GM18907 (cell line): ENCODE measurements around the gene MRPS26.
"Not testable (repeated sequence)": the region's sequence is repeated elsewhere in the genome, so short reads cannot be mapped to it uniquely, and the experiment has no call there.

Experiments
- ATAC-seq: cut with Tn5 transposase; IDR thresholded peaks from one replicate; pipeline ENCODE4 v1.9.1; 2021; ENCODE audit warnings: mild to moderate bottlenecking, moderate library complexity; ENCODE audit not compliant: unreplicated experiment

The MRPS26 gene

DNA sequence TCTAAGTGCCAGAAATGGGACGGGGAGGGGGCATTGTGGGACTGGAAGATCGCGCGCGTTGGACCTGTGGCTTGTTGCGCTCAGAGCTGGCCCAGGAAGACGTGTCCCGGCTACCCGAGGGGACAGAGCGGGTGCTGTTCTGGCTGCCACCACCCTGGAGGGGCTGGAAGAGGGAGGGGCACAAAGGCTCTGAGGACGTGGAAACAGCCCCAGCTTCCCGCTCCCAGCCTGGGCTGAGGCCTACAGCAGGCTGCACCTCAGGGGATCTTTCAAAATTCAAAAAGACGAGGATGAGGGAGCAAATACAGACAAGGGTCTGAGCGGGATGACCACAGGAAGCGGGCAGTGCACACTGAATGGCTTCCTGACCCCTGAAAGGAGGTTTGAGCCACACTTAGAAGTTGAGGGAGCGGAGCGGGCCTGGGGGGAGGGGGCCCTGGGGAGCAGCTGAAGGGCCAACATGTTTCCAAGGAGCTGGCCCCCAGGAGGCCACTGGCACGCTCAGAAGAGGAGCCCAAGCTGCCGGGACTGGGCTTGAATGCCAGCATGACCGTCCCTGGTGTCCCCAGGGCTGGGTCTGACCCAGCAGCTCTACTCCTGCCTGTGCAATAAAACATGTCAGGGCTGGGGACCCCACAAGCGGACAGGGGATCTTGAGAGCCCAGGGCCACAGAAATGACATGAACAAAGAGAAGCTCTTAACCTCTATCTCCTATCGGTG lies 26.8 kb downstream of the MRPS26 start:
- no peak for ATAC-seq

DNA sequence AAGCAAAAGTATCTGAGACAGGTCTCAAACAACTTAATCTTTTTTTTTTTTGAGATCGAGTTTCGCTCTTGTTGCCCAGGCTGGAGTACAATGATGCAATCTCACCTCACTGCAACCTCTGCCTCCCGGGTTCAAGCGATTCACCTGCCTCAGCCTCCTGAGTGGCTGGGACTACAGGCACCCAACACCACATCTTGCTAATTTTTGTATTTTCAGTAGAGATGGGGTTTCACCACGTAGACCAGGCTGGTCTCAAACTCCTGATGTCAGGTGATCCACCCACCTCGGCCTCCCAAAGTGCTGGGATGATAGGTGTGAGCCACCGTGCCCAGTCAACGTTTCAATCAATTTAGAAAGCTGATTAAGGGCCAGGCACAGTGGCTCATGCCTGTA lies 27.4 kb downstream of the MRPS26 start:
- ATAC-seq = not testable (repeated sequence)

DNA sequence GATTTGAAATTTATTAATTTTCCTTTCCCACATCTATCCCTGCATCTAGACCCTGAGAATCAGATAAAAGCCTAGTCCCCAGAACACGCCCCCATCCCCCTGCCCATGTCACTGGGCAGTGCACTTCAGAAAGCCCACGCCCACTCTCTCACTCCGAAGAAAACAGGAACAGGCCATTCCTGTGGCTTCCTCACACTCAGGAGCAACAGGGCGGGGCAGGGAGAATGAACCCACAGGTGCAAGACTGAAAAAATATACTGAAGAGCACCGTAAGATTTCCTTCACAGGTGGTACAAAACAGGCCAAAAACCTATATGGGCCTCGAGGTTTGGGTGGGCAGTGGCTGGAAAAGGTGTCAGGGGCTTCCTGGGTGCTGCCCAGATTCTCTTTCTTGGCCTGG lies 29.0 kb downstream of the MRPS26 start:
- ATAC-seq = no peak

- not testable (repeated sequence) for ATAC-seq
Observed at GRCh38 chr20:3075315-3075714, 29.5 kb downstream of the MRPS26 start.

DNA sequence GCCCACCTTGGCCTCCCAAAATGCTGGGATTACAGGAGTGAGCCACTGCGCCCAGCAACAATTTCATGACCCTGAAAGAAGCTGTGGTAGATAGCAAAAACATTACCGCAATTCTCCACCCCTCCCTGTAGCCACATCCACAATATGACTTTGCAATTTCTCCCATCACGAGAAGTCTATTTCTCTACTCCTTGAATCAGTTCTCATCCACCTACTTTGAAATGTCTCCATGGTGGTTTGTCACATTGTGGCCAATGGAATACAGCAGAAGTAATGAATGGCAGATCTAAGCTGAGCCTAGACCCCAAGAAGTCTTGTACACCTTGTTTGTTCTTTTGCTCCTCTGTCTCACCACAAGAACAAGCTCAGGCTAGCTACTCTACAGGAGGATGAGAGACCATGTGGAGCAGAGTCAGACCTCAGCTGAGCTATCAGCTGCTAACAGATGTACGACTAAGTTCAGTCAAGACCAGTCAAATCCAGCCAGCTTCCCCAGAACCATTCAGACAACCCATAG lies 31.8 kb downstream of the MRPS26 start:
- ATAC-seq = no peak

DNA sequence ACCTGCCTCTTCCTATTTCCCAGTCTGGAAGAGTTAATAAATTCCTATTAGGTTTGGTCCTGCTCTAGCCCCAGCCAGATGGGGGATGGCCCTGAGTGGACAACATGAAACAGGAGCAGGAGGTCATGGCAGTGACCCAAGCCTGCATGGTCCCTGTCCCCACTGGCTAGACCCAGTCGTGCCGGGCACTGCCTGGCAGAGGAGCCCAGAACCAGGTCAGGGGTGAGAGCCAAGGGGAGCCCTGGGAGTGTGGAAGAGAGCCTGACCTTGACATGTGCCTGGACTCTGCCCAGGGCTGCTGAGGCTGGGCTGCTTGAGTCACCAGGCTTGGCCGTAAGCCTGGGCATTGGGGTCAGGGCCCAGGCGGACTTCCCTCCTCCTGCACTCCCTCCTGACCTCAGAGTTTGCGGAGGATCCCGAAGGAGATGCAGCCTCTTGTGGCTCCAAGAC lies 35.1 kb downstream of the MRPS26 start:
- ATAC-seq = no peak

GRCh38 chr20:3081641-3082040 lies 35.8 kb downstream of the MRPS26 start:
- ATAC-seq = no peak

- ATAC-seq = no peak
Observed at GRCh38 chr20:3082306-3082951, 36.6 kb downstream of the MRPS26 start.

- ATAC-seq = no peak
Observed at GRCh38 chr20:3082955-3083952, 37.4 kb downstream of the MRPS26 start.

DNA sequence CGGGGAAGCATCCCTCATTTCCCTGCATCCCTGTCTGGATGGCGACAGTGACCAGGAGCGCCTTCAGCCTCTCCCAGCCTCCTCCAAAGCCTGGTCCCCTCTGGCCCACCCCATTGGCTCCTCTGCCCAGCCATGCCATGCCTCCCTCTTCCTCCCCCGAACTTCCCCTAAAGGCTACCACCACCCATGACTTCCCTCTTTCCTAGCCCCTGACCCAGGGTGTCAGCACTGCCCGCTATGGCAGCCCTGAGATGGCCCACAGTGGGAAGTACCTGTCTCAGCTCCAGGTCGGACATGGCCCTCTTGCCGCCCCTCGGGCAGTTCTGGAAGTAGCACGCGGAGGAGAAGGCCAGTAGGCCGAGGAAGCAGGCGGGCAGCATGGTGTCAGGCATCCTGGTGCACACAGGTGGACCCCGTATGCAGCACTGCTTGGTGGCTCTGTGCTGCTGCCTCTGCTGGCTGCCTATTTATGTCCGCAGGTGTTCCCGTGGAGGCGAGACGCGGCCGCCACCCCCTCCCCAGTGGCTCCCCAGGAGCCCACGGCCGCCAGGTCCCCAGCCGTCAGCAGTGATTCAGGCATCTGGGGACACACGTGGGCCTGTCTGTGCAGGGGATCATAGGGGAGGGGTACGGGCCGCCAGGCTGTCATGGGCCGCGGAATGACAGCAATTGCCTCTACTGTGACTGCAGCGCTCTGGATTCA lies 38.6 kb downstream of the MRPS26 start, which contains the start of gene AVP:
TSS of gene AVP (minus strand) at position 442 of the 703 bp plus-strand sequence. CDS start at position 392, 50 bp downstream.
- no peak for ATAC-seq

DNA sequence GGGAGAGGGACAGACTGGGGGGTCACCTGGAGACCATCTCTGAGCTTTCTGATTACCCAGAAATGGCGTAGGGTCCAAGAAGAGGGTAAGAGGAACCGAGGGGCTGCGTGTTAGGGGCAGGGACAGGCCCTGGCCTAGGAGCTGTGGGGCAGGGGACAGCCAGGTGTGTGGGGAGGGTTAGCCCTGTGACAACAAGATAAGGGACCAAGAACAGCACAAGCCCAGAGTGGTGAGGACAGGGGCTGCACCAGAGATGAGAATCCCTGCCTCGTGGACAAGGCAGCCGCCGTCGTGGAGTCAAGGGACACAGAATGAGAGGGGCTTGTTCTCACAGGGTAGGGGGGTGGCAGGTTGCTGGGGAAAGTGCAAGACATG lies 39.1 kb downstream of the MRPS26 start:
- no peak for ATAC-seq

DNA sequence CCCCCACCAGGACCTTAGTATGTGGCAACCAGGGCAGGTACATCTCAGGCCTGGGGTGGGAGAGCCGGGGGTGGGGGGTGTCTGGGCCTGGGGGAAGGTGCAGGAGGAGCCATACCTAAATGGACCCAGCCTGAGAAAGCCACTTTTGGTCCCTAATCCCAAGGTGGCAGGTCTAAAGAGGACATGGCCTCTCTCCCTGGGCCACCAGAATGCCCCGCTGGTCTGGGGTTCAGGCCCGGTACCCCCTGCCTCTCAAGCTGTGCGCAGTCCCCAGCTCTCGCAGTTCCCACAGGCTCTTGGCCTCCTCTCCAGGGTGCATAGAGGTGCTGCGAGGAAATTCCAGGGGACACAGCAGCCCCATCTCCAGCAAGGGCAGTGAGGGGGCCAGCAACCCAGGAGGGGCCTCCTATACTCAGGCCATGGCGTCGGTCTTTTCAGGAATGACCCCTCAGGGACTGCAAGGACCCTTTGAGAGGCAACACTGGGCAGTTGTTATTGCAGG lies 39.8 kb downstream of the MRPS26 start:
- no peak for ATAC-seq

DNA sequence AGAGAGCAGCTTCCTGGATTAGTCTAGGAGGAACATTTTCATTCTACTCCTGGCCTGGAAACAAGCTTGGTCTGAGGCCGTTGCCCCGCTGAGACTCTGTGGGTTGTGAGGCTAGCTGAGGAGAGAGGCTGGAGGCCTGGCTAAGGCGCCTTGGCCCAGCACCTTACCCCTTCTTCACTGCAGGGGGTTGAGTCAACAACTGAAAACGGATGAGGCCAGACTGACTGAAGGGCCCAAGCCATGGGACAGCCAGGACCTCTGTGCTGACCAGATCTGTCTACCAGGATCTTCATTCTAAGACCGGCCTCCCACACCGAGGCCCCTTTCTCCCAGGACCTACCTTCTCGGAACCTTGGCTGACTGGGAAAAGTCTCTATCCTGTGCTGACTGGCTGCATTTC lies 42.2 kb downstream of the MRPS26 start:
- no peak for ATAC-seq

DNA sequence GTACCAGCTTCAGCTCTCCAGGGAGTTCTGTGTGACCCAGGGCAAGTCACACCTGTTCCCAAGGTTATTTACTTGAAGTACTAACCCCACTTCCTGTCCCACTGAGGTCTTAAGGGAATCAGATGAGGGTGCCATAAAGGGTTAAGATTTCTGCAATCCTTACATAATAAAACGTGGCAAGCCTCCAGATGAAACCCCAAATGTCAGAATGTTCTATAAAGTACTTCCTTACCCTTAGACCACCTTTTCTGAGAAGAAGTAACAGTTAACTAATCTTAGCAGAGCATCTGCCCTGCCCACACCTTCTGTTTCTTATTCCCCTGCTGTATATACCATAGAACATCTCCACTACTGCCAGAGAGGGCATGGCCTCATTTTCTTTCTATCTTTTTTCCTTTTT lies 44.7 kb downstream of the MRPS26 start:
- ATAC-seq = no peak

DNA sequence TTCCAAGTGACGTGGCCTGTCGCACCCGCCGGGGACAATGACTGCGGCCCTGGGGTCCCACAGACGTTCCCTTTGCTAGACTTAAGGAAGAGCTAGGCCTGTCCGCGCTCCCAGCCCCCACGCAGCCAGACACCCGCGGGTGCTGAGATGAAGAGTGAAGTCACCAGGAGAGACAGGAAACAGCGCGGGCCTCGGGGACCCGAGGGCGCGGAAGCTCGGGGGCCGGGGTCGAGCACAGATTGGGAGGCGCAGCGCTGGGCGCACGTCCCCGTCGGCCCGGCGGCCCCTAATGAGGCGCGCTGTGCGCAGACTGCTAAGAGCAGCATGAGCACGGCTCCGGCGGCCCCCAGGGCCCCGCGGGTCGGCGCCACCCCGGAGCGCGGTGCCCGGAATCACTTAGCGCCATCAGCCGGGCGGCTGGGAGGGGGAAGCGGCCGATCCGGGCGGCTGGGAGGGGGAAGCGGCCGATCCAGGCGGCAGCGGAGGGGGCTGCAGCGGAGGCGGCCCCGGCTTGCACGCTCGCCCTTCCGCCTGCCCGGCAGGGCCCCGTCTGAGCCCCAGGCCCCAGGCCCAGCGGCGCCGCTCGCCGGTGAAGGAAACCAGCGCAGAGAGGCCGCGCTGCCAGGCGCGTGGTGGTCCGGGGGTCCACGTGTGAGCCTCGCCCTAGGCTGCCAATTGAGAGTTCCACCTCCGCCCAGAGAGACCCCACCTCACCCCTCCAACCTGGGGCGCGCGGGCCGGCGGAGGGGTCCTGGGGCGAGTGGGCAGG lies 46.9 kb downstream of the MRPS26 start:
- no peak for ATAC-seq

GRCh38 chr20:3093861-3094361 lies 48.1 kb downstream of the MRPS26 start:
- ATAC-seq = no peak

- no peak for ATAC-seq
Observed at GRCh38 chr20:3094848-3095629, 49.2 kb downstream of the MRPS26 start.
